Measurements from ENCODE around the gene CBR4. TPM values are rescaled to one million over a fixed set of nuclear protein-coding genes. Genes with fewer than 3 reads are reported as not detected.

Gene CBR4
- polyA plus RNA-seq, 2 donors: 6.1 to 7.7 TPM

GRCh38 chr4:169018406-169018805, 8.4 kb upstream of the CBR4 start:
- Histone ChIP-seq H3K4me1 (ENCODE audit: control insufficient read depth in 2 of 2, insufficient read depth in 2 of 2, low read length in 1 of 2) (no peaks in the 10 kb centered on the region), H3K36me3 (ENCODE audit: control insufficient read depth in 2 of 2, insufficient read depth in 2 of 2, low read length in 1 of 2) (no peaks in the 10 kb centered on the region), H3K27ac (ENCODE audit: low read depth in 2 of 2, low read length in 1 of 2) (no peak overlapping the region), H3K9me3 (ENCODE audit: control insufficient read depth in 2 of 2, insufficient read depth in 1 of 2, low read depth in 1 of 2, low read length in 1 of 2) (no peaks in the 10 kb centered on the region), H3K4me3 (ENCODE audit: low read depth in 1 of 2, low read length in 2 of 2) (no peak overlapping the region), H3K27me3 (ENCODE audit: control insufficient read depth in 1 of 2, insufficient read depth in 2 of 2, low read length in 2 of 2) (no peaks in the 10 kb centered on the region)
- 51 to 79% methylated on average over 1 of the region's 1 CpG for WGBS, 2 donors

- Histone ChIP-seq H3K27ac (ENCODE audit: low read depth in 2 of 2, low read length in 1 of 2) (no peak overlapping the region), H3K36me3 (ENCODE audit: control insufficient read depth in 2 of 2, insufficient read depth in 2 of 2, low read length in 1 of 2) (no peaks in the 10 kb centered on the region), H3K9me3 (ENCODE audit: control insufficient read depth in 2 of 2, insufficient read depth in 1 of 2, low read depth in 1 of 2, low read length in 1 of 2) (no peaks in the 10 kb centered on the region), H3K4me3 (ENCODE audit: low read depth in 1 of 2, low read length in 2 of 2) (no peak overlapping the region), H3K27me3 (ENCODE audit: control insufficient read depth in 1 of 2, insufficient read depth in 2 of 2, low read length in 2 of 2) (no peaks in the 10 kb centered on the region), H3K4me1 (ENCODE audit: control insufficient read depth in 2 of 2, insufficient read depth in 2 of 2, low read length in 1 of 2) (no peaks in the 10 kb centered on the region)
- 60 to 70% methylated on average over 5 of the region's 5 CpGs for WGBS, 2 donors
Observed at GRCh38 chr4:169017971-169018370, 7.9 kb upstream of the CBR4 start.

DNA sequence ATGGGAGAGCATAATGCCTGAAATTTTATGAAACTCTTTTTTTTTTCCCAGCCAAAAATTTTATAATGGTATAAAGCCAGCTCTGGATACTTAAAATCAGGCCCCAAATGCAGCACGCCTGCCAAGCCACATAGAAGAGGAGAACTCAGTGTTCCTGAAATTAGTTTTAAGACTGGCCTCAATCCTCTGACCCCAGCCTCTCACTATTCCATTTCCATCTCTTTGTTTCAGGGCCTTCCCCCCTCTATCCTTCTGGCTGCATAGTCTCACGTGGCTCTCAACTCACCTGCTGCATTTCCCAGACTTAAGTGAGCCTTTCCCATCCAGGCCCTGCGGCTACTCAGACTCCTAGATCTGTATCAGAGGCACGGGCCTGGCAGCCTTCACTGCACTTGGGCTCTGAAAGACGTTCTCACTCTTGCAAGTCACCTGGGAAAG, 5.2 kb upstream of the CBR4 start:
- no peaks in the 10 kb centered on the region for H3K36me3 ChIP-seq (ENCODE audit: control insufficient read depth in 2 of 2, insufficient read depth in 2 of 2, low read length in 1 of 2)
- no peak overlapping the region for H3K4me3 ChIP-seq (ENCODE audit: low read depth in 1 of 2, low read length in 2 of 2)
- no peaks in the 10 kb centered on the region for H3K4me1 ChIP-seq (ENCODE audit: control insufficient read depth in 2 of 2, insufficient read depth in 2 of 2, low read length in 1 of 2)
- no peaks in the 10 kb centered on the region for H3K27me3 ChIP-seq (ENCODE audit: control insufficient read depth in 1 of 2, insufficient read depth in 2 of 2, low read length in 2 of 2)
- 45 to 52% methylated on average over 5 of the region's 5 CpGs for WGBS, 2 donors
- H3K27ac ChIP-seq (ENCODE audit: low read depth in 2 of 2, low read length in 1 of 2): peak overlapping the region in 1 of 2 donors; percentile 4
- no peaks in the 10 kb centered on the region for H3K9me3 ChIP-seq (ENCODE audit: control insufficient read depth in 2 of 2, insufficient read depth in 1 of 2, low read depth in 1 of 2, low read length in 1 of 2)

DNA sequence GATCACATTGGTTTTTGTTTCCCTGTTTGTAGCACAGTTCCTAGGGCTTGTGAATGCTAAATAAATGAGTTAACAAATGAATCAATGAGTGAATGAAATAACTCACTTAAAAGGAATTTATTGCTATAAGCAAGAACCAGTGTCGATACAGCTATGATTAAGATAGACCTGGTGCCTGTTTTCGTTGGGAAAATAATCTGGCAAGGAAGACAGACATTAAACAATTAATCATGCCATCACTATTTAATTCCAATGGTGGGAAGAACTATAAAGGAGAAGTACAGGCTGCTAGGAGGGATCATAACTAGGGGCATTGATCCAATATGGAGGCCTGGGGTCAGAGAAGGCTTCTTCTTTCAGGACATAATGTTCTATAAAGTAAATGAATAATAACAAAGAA, 4.5 kb upstream of the CBR4 start:
- H3K9me3 ChIP-seq (ENCODE audit: control insufficient read depth in 2 of 2, insufficient read depth in 1 of 2, low read depth in 1 of 2, low read length in 1 of 2): no peaks in the 10 kb centered on the region
- no peak overlapping the region for H3K27ac ChIP-seq (ENCODE audit: low read depth in 2 of 2, low read length in 1 of 2)
- H3K27me3 ChIP-seq (ENCODE audit: control insufficient read depth in 1 of 2, insufficient read depth in 2 of 2, low read length in 2 of 2): no peaks in the 10 kb centered on the region
- no peak overlapping the region for H3K4me3 ChIP-seq (ENCODE audit: low read depth in 1 of 2, low read length in 2 of 2)
- WGBS, 2 donors: 14 to 31% methylated on average over 2 of the region's 2 CpGs
- no peaks in the 10 kb centered on the region for H3K4me1 ChIP-seq (ENCODE audit: control insufficient read depth in 2 of 2, insufficient read depth in 2 of 2, low read length in 1 of 2)
- no peaks in the 10 kb centered on the region for H3K36me3 ChIP-seq (ENCODE audit: control insufficient read depth in 2 of 2, insufficient read depth in 2 of 2, low read length in 1 of 2)

- Histone ChIP-seq H3K4me3 (ENCODE audit: low read depth in 1 of 2, low read length in 2 of 2) (no peak overlapping the region), H3K4me1 (ENCODE audit: control insufficient read depth in 2 of 2, insufficient read depth in 2 of 2, low read length in 1 of 2) (no peaks in the 10 kb centered on the region), H3K27ac (ENCODE audit: low read depth in 2 of 2, low read length in 1 of 2) (no peak overlapping the region), H3K27me3 (ENCODE audit: control insufficient read depth in 1 of 2, insufficient read depth in 2 of 2, low read length in 2 of 2) (no peaks in the 10 kb centered on the region), H3K9me3 (ENCODE audit: control insufficient read depth in 2 of 2, insufficient read depth in 1 of 2, low read depth in 1 of 2, low read length in 1 of 2) (no peaks in the 10 kb centered on the region), H3K36me3 (ENCODE audit: control insufficient read depth in 2 of 2, insufficient read depth in 2 of 2, low read length in 1 of 2) (no peaks in the 10 kb centered on the region)
- 83 to 88% methylated on average over 1 of the region's 1 CpG for WGBS, 2 donors
Observed at GRCh38 chr4:169013396-169013795, 3.3 kb upstream of the CBR4 start.

GRCh38 chr4:169012049-169012448, 2.0 kb upstream of the CBR4 start:
- 71 to 80% methylated on average over 2 of the region's 2 CpGs for whole genome bisulfite sequencing, 2 donors
- Histone ChIP-seq H3K4me1 (ENCODE audit: control insufficient read depth in 2 of 2, insufficient read depth in 2 of 2, low read length in 1 of 2) (no peaks in the 10 kb centered on the region), H3K27me3 (ENCODE audit: control insufficient read depth in 1 of 2, insufficient read depth in 2 of 2, low read length in 2 of 2) (no peaks in the 10 kb centered on the region), H3K27ac (ENCODE audit: low read depth in 2 of 2, low read length in 1 of 2) (no peak overlapping the region), H3K36me3 (ENCODE audit: control insufficient read depth in 2 of 2, insufficient read depth in 2 of 2, low read length in 1 of 2) (no peaks in the 10 kb centered on the region), H3K4me3 (ENCODE audit: low read depth in 1 of 2, low read length in 2 of 2) (no peak overlapping the region), H3K9me3 (ENCODE audit: control insufficient read depth in 2 of 2, insufficient read depth in 1 of 2, low read depth in 1 of 2, low read length in 1 of 2) (no peaks in the 10 kb centered on the region)

DNA sequence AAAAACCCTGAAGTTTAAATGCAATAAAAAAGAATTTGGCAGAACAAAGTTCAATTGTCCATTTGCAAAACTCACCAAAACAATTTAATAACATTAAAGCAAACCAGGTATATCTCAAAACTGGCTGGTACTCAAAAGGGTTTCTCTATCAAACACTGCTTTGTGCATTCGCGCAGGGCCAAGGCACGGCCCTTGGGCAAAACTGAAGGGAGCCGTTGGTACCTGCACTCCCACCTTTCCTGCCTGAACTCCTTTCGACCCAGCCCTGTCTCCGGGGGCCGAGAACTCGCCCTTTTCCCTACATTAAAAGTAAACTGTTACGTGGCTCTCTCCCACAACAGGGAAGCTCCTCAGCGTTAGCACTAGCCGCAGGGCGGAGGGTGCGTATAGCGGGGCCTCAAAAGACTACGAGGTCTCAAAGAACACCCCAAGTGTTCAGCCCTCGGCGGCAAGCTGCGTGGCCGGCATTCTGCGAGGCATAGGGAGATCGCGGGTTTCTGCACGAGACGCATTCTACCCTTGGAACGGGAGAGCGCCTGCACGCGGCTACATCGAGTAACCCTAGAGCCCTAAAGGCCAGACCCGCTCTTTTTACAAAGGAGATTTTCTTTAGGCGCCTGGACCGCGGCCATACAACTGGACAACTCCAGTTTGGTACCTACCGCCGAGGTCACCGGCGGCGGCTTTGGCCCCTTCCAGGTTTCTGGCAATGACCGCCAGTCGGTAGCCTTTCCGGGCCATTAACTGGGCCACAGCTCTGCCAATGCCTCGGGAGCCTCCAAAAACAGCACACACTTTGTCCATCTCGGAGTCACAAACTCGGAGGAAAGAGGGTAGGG, 550 bp downstream of the CBR4 start:
- H3K4me3 ChIP-seq (ENCODE audit: low read depth in 1 of 2, low read length in 2 of 2): peak overlapping the region; percentile 65 to 88
- H3K27ac ChIP-seq (ENCODE audit: low read depth in 2 of 2, low read length in 1 of 2): peak overlapping the region; percentile 93 to 95
- H3K9me3 ChIP-seq (ENCODE audit: control insufficient read depth in 2 of 2, insufficient read depth in 1 of 2, low read depth in 1 of 2, low read length in 1 of 2): no peaks in the 10 kb centered on the region
- no peaks in the 10 kb centered on the region for H3K27me3 ChIP-seq (ENCODE audit: control insufficient read depth in 1 of 2, insufficient read depth in 2 of 2, low read length in 2 of 2)
- no peaks in the 10 kb centered on the region for H3K4me1 ChIP-seq (ENCODE audit: control insufficient read depth in 2 of 2, insufficient read depth in 2 of 2, low read length in 1 of 2)
- 0 to 1% methylated on average over 44 of the region's 44 CpGs for WGBS, 2 donors
- no peaks in the 10 kb centered on the region for H3K36me3 ChIP-seq (ENCODE audit: control insufficient read depth in 2 of 2, insufficient read depth in 2 of 2, low read length in 1 of 2)

- Histone ChIP-seq H3K36me3 (ENCODE audit: control insufficient read depth in 2 of 2, insufficient read depth in 2 of 2, low read length in 1 of 2) (peaks cover 0 to 2% of the 10 kb centered on the region in 2 donors), H3K4me1 (ENCODE audit: control insufficient read depth in 2 of 2, insufficient read depth in 2 of 2, low read length in 1 of 2) (no peaks in the 10 kb centered on the region), H3K4me3 (ENCODE audit: low read depth in 1 of 2, low read length in 2 of 2) (no peak overlapping the region), H3K9me3 (ENCODE audit: control insufficient read depth in 2 of 2, insufficient read depth in 1 of 2, low read depth in 1 of 2, low read length in 1 of 2) (no peaks in the 10 kb centered on the region), H3K27ac (ENCODE audit: low read depth in 2 of 2, low read length in 1 of 2) (no peak overlapping the region), H3K27me3 (ENCODE audit: control insufficient read depth in 1 of 2, insufficient read depth in 2 of 2, low read length in 2 of 2) (no peaks in the 10 kb centered on the region)
- 37 to 43% methylated on average over 1 of the region's 1 CpG for WGBS, 2 donors
Observed at GRCh38 chr4:169005453-169006099, 4.5 kb downstream of the CBR4 start.

DNA sequence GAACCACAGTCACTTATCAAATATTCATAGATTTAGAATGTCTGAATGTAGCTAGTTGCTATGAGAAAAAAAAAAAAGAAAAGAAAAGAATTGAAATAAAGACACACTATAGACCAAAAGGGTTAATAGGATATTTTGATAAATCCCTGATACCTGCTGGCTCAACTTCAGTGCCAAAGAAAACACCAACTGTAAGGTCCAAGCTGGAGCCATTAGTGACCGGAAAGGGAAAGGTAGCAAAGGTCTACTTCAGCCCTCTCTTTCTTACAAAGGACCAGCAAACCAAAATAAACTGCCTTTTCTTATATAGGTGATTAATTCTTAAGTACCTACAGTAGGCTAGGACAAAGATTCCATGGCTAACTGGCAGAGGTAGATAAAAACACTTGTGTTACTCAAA, 9.7 kb downstream of the CBR4 start:
- WGBS, 2 donors: 62 to 75% methylated on average over 1 of the region's 1 CpG
- no peak overlapping the region for H3K4me3 ChIP-seq (ENCODE audit: low read depth in 1 of 2, low read length in 2 of 2)
- no peaks in the 10 kb centered on the region for H3K4me1 ChIP-seq (ENCODE audit: control insufficient read depth in 2 of 2, insufficient read depth in 2 of 2, low read length in 1 of 2)
- H3K36me3 ChIP-seq (ENCODE audit: control insufficient read depth in 2 of 2, insufficient read depth in 2 of 2, low read length in 1 of 2): peaks cover 0 to 2% of the 10 kb centered on the region in 2 donors
- no peaks in the 10 kb centered on the region for H3K9me3 ChIP-seq (ENCODE audit: control insufficient read depth in 2 of 2, insufficient read depth in 1 of 2, low read depth in 1 of 2, low read length in 1 of 2)
- H3K27ac ChIP-seq (ENCODE audit: low read depth in 2 of 2, low read length in 1 of 2): no peak overlapping the region
- H3K27me3 ChIP-seq (ENCODE audit: control insufficient read depth in 1 of 2, insufficient read depth in 2 of 2, low read length in 2 of 2): no peaks in the 10 kb centered on the region

Data from esophagus (tissue), 2 donors.